ENCODE data around the gene MICAL2.

- TF ChIP-seq CTCF (IDR thresholded peaks at IDR 0.05) (no peak), POLR2A (IDR thresholded peaks at IDR 0.05) (peak in 1 of 2 donors; percentile 26)
These were observed 26.8 kb downstream of the MICAL2 start for GRCh38 chr11:12137005-12137690.
